GM12873 (cell line): ENCODE results near the gene CDH13.

ENCODE experiments used
- TF ChIP-seq, protein P1 (sequence below): IDR thresholded peaks from 2 replicates; pipeline ENCODE4 v1.5.1; 2012; ENCODE audit warnings: low read depth, mild to moderate bottlenecking, moderate library complexity, low read length, control low read depth; ENCODE audit not compliant: insufficient read depth; ENCODE audit errors: missing control alignments

CDH13 gene

DNA sequence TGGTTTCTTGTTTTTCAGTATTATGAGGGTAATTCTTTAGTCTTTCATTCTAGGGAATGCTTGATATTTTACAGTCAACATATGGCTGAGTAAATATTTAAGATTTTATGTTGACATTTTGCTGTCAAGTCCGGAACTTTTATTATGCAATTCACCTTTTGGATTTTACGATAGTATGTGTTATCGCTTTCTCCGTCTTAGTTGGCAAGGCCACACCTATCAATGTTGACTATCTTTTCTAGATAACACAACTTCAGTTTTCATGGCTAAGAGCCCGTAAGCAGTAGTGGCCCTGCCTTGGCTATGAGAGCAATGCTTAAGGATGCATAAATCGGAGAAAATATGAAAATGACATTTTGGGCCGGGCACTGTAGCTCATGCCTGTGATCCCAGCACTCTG, 39.5 kb upstream of the CDH13 start:
- TF ChIP-seq, protein P1, sequence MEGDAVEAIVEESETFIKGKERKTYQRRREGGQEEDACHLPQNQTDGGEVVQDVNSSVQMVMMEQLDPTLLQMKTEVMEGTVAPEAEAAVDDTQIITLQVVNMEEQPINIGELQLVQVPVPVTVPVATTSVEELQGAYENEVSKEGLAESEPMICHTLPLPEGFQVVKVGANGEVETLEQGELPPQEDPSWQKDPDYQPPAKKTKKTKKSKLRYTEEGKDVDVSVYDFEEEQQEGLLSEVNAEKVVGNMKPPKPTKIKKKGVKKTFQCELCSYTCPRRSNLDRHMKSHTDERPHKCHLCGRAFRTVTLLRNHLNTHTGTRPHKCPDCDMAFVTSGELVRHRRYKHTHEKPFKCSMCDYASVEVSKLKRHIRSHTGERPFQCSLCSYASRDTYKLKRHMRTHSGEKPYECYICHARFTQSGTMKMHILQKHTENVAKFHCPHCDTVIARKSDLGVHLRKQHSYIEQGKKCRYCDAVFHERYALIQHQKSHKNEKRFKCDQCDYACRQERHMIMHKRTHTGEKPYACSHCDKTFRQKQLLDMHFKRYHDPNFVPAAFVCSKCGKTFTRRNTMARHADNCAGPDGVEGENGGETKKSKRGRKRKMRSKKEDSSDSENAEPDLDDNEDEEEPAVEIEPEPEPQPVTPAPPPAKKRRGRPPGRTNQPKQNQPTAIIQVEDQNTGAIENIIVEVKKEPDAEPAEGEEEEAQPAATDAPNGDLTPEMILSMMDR, result no peak

- TF ChIP-seq, protein P1, result no peak
These were observed 37.4 kb upstream of the CDH13 start for GRCh38 chr16:82589407-82589806.

GRCh38 chr16:82594114-82594513, 32.7 kb upstream of the CDH13 start:
- TF ChIP-seq, protein P1, result no peak

DNA sequence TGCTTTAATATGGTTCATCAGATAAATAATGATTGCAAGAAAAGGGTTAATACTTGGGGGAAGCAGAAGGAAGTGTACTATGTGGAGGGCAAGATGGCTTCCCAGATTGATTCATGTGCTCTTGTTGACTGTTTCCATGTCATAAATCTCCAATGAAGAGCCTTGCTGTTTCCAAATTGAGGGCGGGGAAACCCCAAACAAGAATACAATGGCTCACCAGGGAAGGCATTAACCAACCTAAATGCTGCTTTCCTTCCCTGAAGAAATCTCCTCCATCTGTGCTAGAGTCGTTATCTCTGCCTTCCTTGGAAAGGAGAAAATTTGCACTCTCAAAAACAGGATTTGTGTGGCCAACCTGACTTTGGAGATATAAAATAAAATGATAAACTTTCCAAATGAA, 28.0 kb upstream of the CDH13 start:
- TF ChIP-seq, protein P1, result no peak

GRCh38 chr16:82601989-82602640, 24.7 kb upstream of the CDH13 start:
- TF ChIP-seq, protein P1, result no peak

- TF ChIP-seq, protein P1, result peak; percentile 37
These were observed 22.9 kb upstream of the CDH13 start for GRCh38 chr16:82603784-82604411.

GRCh38 chr16:82605076-82605475, 21.7 kb upstream of the CDH13 start:
- TF ChIP-seq, protein P1, result no peak
